Endothelial cell of umbilical vein (primary cell): ENCODE results near the gene NUB1. TPM values are rescaled to one million over a fixed set of nuclear protein-coding genes. Genes with fewer than 3 reads are reported as not detected.

Experiments used
- BruUV-seq: library from RNA; stranded (reverse); fragments of 400-500 nt; replicated peaks from 2 replicates; lab custom pipeline; 2021; lab: Mats Ljungman, UMichigan
- CTCF ChIA-PET: fragments of 300-600, 350-600 bp; sonication (Branson Sonifier 250); formaldehyde crosslinking; loops from one replicate; lab custom pipeline; 2021; ENCODE audit warnings: antibody characterized with exemption, inconsistent platforms; lab: Charles Lee
- POLR2A ChIA-PET: fragments of 300-600, 350-600 bp; sonication (Branson Sonifier 250); formaldehyde crosslinking; loops from one replicate; lab custom pipeline; 2021; ENCODE audit warnings: antibody characterized with exemption, inconsistent platforms; lab: Charles Lee
- DNase-seq: peaks from one replicate; pipeline ENCODE4 v3.0.0-alpha.2; 2011; ENCODE audit warnings: low read depth, low spot score
- FAIRE-seq: peaks from 2 replicates; lab custom pipeline; 2011; peaks lifted over from hg19 to GRCh38; lab: Jason Lieb, UNC
- H2AFZ ChIP-seq: 2 replicates; pipeline ENCODE4 v1.6.0; 2012; ENCODE audit warnings: low read depth, low read length, control low read depth, inconsistent platforms
- H3K27ac ChIP-seq: 2 replicates; pipeline ENCODE4 v1.5.1; 2011; ENCODE audit warnings: low read depth, mild to moderate bottlenecking, control low read depth, low read length, moderate library complexity; ENCODE audit not compliant: insufficient read depth
- H3K27me3 ChIP-seq, 2 experiments: 2 replicates each; pipeline versions ENCODE4 v1.6.0 to v1.6.1; 2011; ENCODE audit warnings: low read length in 2 of 2, mixed read lengths in 1 of 2; ENCODE audit not compliant: control insufficient read depth in 2 of 2, insufficient read depth in 2 of 2
- H3K36me3 ChIP-seq, 2 experiments: 2 replicates in 1 of 2; 3 replicates in 1 of 2; pipeline ENCODE4 v1.5.1; 2011; ENCODE audit warnings: low read length in 2 of 2, mild to moderate bottlenecking in 1 of 2, moderate library complexity in 1 of 2; ENCODE audit not compliant: control insufficient read depth in 2 of 2, insufficient read depth in 2 of 2; ENCODE audit errors: extremely low read depth in 1 of 2
- H3K4me1 ChIP-seq: 3 replicates; pipeline ENCODE4 v1.5.1; 2011; ENCODE audit warnings: mild to moderate bottlenecking, low read length; ENCODE audit not compliant: control insufficient read depth, insufficient read depth; ENCODE audit errors: extremely low read depth
- H3K4me2 ChIP-seq: 2 replicates; pipeline ENCODE4 v1.6.1; 2011; ENCODE audit warnings: low read length, control low read depth, mixed read lengths; ENCODE audit not compliant: insufficient read depth
- H3K4me3 ChIP-seq, 3 experiments: fragments of 200-600 bp in 1 of 3; sonication (generic), shearing (Covaris generic) in 1 of 3; replicated peaks in 1 of 3; 2 replicates each; pipeline ENCODE4 v1.5.1; 2011 to 2016; ENCODE audit warnings: control low read depth in 3 of 3, low read length in 3 of 3, mild to moderate bottlenecking in 2 of 3, inconsistent platforms in 1 of 3, low read depth in 1 of 3, moderate library complexity in 1 of 3; ENCODE audit not compliant: insufficient read depth in 1 of 3
- H3K79me2 ChIP-seq: 2 replicates; pipeline ENCODE4 v1.6.0; 2012; ENCODE audit warnings: low read length, inconsistent platforms; ENCODE audit not compliant: control insufficient read depth, insufficient read depth
- H3K9ac ChIP-seq: replicated peaks from 2 replicates; pipeline ENCODE3; 2011; ENCODE audit warnings: low read length, control low read depth; ENCODE audit not compliant: insufficient read depth; ENCODE audit errors: extremely low read depth
- H3K9me1 ChIP-seq: replicated peaks from 3 replicates; pipeline ENCODE4 v1.6.0; 2011; ENCODE audit warnings: mild to moderate bottlenecking, low read length; ENCODE audit not compliant: control insufficient read depth, insufficient read depth; ENCODE audit errors: extremely low read depth
- H3K9me3 ChIP-seq: replicated peaks from 2 replicates; pipeline ENCODE4 v1.5.1; 2012; ENCODE audit warnings: low read length, inconsistent platforms; ENCODE audit not compliant: control insufficient read depth, insufficient read depth
- H4K20me1 ChIP-seq: replicated peaks from 2 replicates; pipeline ENCODE3; 2011; ENCODE audit warnings: mild to moderate bottlenecking, low read length; ENCODE audit not compliant: control insufficient read depth, insufficient read depth; ENCODE audit errors: extremely low read depth
- CTCF ChIP-seq, 2 donors: IDR thresholded peaks; 1 replicate in 1 of 2; 2 replicates in 1 of 2; pipeline ENCODE4 v1.5.1; 2011; ENCODE audit warnings: low read length in 2 of 2, mild to moderate bottlenecking in 2 of 2, moderate library complexity in 2 of 2, control low read depth in 1 of 2, inconsistent platforms in 1 of 2, low read depth in 1 of 2; ENCODE audit not compliant: insufficient read depth in 1 of 2; ENCODE audit errors: extremely low read depth in 1 of 2
- EZH2 ChIP-seq: IDR thresholded peaks from 2 replicates; pipeline ENCODE4 v1.6.1; 2012; ENCODE audit warnings: borderline replicate concordance, low read depth, mild to moderate bottlenecking, moderate library complexity, low read length, inconsistent platforms; ENCODE audit not compliant: severe bottlenecking
- FOS ChIP-seq: IDR thresholded peaks from 2 replicates; pipeline ENCODE4 v1.6.1; 2011; ENCODE audit warnings: mild to moderate bottlenecking, low read length, moderate library complexity, borderline replicate concordance; ENCODE audit not compliant: insufficient read depth
- GATA2 ChIP-seq: IDR thresholded peaks from 2 replicates; pipeline ENCODE4 v1.7.0; 2011; ENCODE audit warnings: low read depth, mild to moderate bottlenecking, moderate library complexity, mixed read lengths, low read length; ENCODE audit not compliant: insufficient read length, insufficient read depth
- JUN ChIP-seq: IDR thresholded peaks from 2 replicates; pipeline ENCODE4 v1.6.1; 2011; ENCODE audit warnings: borderline replicate concordance, low read depth; ENCODE audit not compliant: insufficient read length, insufficient read depth
- MAX ChIP-seq: IDR thresholded peaks from 2 replicates; pipeline ENCODE4 v1.6.1; 2011; ENCODE audit not compliant: insufficient read depth, insufficient read length
- MYC ChIP-seq: IDR thresholded peaks from one replicate; pipeline ENCODE4 v1.6.1; 2011; ENCODE audit warnings: mild to moderate bottlenecking, low read depth, low read length
- POLR2A ChIP-seq: IDR thresholded peaks from 2 replicates; pipeline ENCODE4 v1.6.1; 2012; ENCODE audit warnings: low read depth, mild to moderate bottlenecking, control low read depth, low read length
- POLR2AphosphoS5 ChIP-seq: IDR thresholded peaks from 2 replicates; pipeline ENCODE4 v1.6.1; 2012; ENCODE audit warnings: low read depth, mild to moderate bottlenecking, control low read depth, low read length, moderate library complexity; ENCODE audit not compliant: insufficient read depth
- dilution Hi-C: fragments of 300-500 bp; cut with MboI; formaldehyde crosslinking; loops from one replicate; pipeline ENCODE4 v1.15.0; 2019; ENCODE audit warnings: low sequenced_read_pairs; ENCODE audit not compliant: extremely low pct_ligation_motif_present
- intact Hi-C: fragments of 100-400 bp; cut with micrococcal nuclease; formaldehyde crosslinking; loops from one replicate; pipeline ENCODE4 v1.10.0; 2022
- polyA plus RNA-seq, 4 experiments: library from polyadenylated mRNA; depleted of rRNA in 3 of 4; stranded (reverse) in 3 of 4; unstranded in 1 of 4; fragments of >200 nt; gene quantifications; 2 replicates each; pipeline versions ENCODE4 v1.2.1 to v1.2.3, GENCODE V29; 2011 to 2012; ENCODE audit warnings: missing spikeins in 1 of 4
- total RNA-seq: library from RNA; stranded (reverse); gene quantifications from 2 replicates; pipeline ENCODE4 v1.2.3, GENCODE V29; 2021

Gene NUB1
- total and polyA plus RNA-seq, 2 donors (not counting 3 experiments of a cell fraction or from before 2014, with no cell fraction given), result 28.0 to 46.2 TPM

GRCh38 chr7:151343516-151343915 is 1.9 kb downstream of the NUB1 start:
- Histone ChIP-seq H3K79me2 (peaks cover 18% of the 10 kb centered on the region), H3K9ac (no peak overlapping the region), H2AFZ (no peak overlapping the region), H3K4me1 (peaks cover 15% of the 10 kb centered on the region), H3K27me3 (peaks cover 8 to 14% of the 10 kb centered on the region in 2 experiments), H3K4me3 (no peak overlapping the region), H4K20me1 (no peaks in the 10 kb centered on the region), H3K27ac (no peak overlapping the region), H3K9me3 (no peaks in the 10 kb centered on the region), H3K4me2 (no peak overlapping the region), H3K36me3 (peaks cover 2 to 7% of the 10 kb centered on the region in 2 experiments), H3K9me1 (no peaks in the 10 kb centered on the region)
- POLR2A ChIA-PET, result no interaction called here
- TF ChIP-seq EZH2, result no peak
- no peak for TF ChIP-seq JUN
- no peak for TF ChIP-seq CTCF (IDR thresholded peaks at IDR 0.05; ENCODE audit: extremely low read depth in 1 of 2, insufficient read depth in 1 of 2, low read depth in 1 of 2, low read length in 2 of 2)
- no peak for TF ChIP-seq POLR2A
- no peak for TF ChIP-seq MAX
- TF ChIP-seq POLR2AphosphoS5, result no peak
- TF ChIP-seq FOS, result no peak
- no peak for TF ChIP-seq GATA2
- no peak for TF ChIP-seq MYC
- CTCF ChIA-PET, result interaction anchor here (2.9 kb wide), 1 partner anchor 28 kb away, joined by 23 read pairs; no protein-coding TSS in a partner anchor
- no TSS peak for BruUV-seq
- intact Hi-C loops, result no loop called here
- FAIRE-seq, result no peak
- DNase-seq, result no peak
- dilution Hi-C loops, result no loop called here
